Stimulated activated CD4-positive, alpha-beta T cell treated with anti-CD3 and anti-CD28 coated beads, Interleukin-12 subunit alpha, Interleukin-12 subunit beta, amount 100 ng/mL, for 4 hours (primary cell): ENCODE measurements around the gene TAOK3.
"Not testable (repeated sequence)": the region's sequence is repeated elsewhere in the genome, so short reads cannot be mapped to it uniquely, and the experiment has no call there.

Source experiments
- DNase-seq: peaks from one replicate; pipeline ENCODE4 v3.0.0-alpha.2; 2020

TAOK3 gene

GRCh38 chr12:118372541-118373495 is at the start of gene TAOK3:
TAOK3 (minus strand) TSS chr12:118372907; CDS start chr12:118255567, 117,340 bp downstream.
- DNase-seq: peak; percentile 96

GRCh38 chr12:118420673-118421072 is 48.0 kb upstream of the TAOK3 start:
- no peak for DNase-seq

GRCh38 chr12:118418385-118419057 is 45.8 kb upstream of the TAOK3 start:
- no peak for DNase-seq

- no peak for DNase-seq
Measured at GRCh38 chr12:118417942-118418341, 45.2 kb upstream of the TAOK3 start.

GRCh38 chr12:118409834-118410233 is 37.1 kb upstream of the TAOK3 start:
- no peak for DNase-seq

- not testable (repeated sequence) for DNase-seq
Measured at GRCh38 chr12:118408241-118408640, 35.5 kb upstream of the TAOK3 start.

GRCh38 chr12:118404876-118405521 is 32.3 kb upstream of the TAOK3 start:
- peak; percentile 52 for DNase-seq

- DNase-seq: no peak
Measured at GRCh38 chr12:118402251-118402650, 29.5 kb upstream of the TAOK3 start.

- DNase-seq: no peak
Measured at GRCh38 chr12:118398940-118399339, 26.2 kb upstream of the TAOK3 start.

GRCh38 chr12:118398524-118398923 is 25.8 kb upstream of the TAOK3 start:
- no peak for DNase-seq

GRCh38 chr12:118397708-118398440 is 25.2 kb upstream of the TAOK3 start:
- DNase-seq: no peak

- DNase-seq: no peak
Measured at GRCh38 chr12:118391836-118392235, 19.1 kb upstream of the TAOK3 start.

- DNase-seq: no peak
Measured at GRCh38 chr12:118391424-118391823, 18.7 kb upstream of the TAOK3 start.

GRCh38 chr12:118377884-118378470 is 5.3 kb upstream of the TAOK3 start:
- peak; percentile 67 for DNase-seq

- DNase-seq: no peak
Measured at GRCh38 chr12:118377021-118377883, 4.5 kb upstream of the TAOK3 start.

- peak; percentile 94 for DNase-seq
Measured at GRCh38 chr12:118376089-118377020, 3.6 kb upstream of the TAOK3 start, which contains the start of gene SUDS3. SUDS3 (plus strand) TSS chr12:118376555; CDS start chr12:118376692, 137 bp downstream.

- no peak for DNase-seq
Measured at GRCh38 chr12:118375348-118375747, 2.6 kb upstream of the TAOK3 start.

GRCh38 chr12:118374909-118375308 is 2.2 kb upstream of the TAOK3 start:
- DNase-seq: no peak

GRCh38 chr12:118374126-118374725 is 1.5 kb upstream of the TAOK3 start:
- no peak for DNase-seq

GRCh38 chr12:118373616-118374015 is 909 bp upstream of the TAOK3 start:
- no peak for DNase-seq
